HepG2 (cell line): ENCODE results near the gene MTRFR. TPM values are rescaled to one million over a fixed set of nuclear protein-coding genes. Genes with fewer than 3 reads are reported as not detected.

Experiments
- ATAC-seq: fragments of 200-7000 bp; cut with Tn5 transposase; 3 replicates; pipeline ENCODE4 v1.9.1; 2020; ENCODE audit warnings: mild to moderate bottlenecking, moderate library complexity
- BruUV-seq: library from RNA; stranded (reverse); fragments of 400-500 nt; replicated peaks from 2 replicates; lab custom pipeline; 2021; lab: Mats Ljungman, UMichigan
- CTCF ChIA-PET: fragments of 300-600 bp; formaldehyde crosslinking; extraction: SDS; loops from one replicate; lab custom pipeline; 2021; ENCODE audit warnings: low total read pairs, inconsistent platforms, low intra/inter-chr PET ratio; lab: Yijun Ruan, JAX
- POLR2A ChIA-PET: fragments of 350-600 bp; sonication (Branson Sonifier 250); formaldehyde crosslinking; loops from one replicate; lab custom pipeline; 2020; ENCODE audit warnings: antibody characterized with exemption, inconsistent platforms; lab: Yijun Ruan, JAX
- DNase-seq: peaks from one replicate; pipeline ENCODE4 v3.0.0-alpha.2; 2015; ENCODE audit warnings: low spot score
- FAIRE-seq: peaks from 3 replicates; lab custom pipeline; 2011; peaks lifted over from hg19 to GRCh38; lab: Jason Lieb, UNC
- H2AFZ ChIP-seq: one replicate; pipeline ENCODE4 v1.6.1; 2011; ENCODE audit warnings: low read length, inconsistent platforms
- H3K27ac ChIP-seq: fragments of 300-600 bp; 3 replicates; pipeline ENCODE4 v1.8.0; 2011; ENCODE audit warnings: mixed run types, mild to moderate bottlenecking, mixed read lengths, low read length, inconsistent platforms; ENCODE audit not compliant: insufficient read depth; ENCODE audit errors: extremely low read length
- H3K27me3 ChIP-seq, 2 experiments: fragments of 200-600 bp in 1 of 2; 2 replicates in 1 of 2; 3 replicates in 1 of 2; pipeline versions ENCODE4 v1.6.0 to v1.8.0; 2011; ENCODE audit warnings: low read length in 2 of 2, mild to moderate bottlenecking in 2 of 2, moderate library complexity in 2 of 2, inconsistent platforms in 1 of 2; ENCODE audit not compliant: insufficient read depth in 2 of 2, control insufficient read depth in 1 of 2
- H3K36me3 ChIP-seq, 2 experiments: fragments of 200-600 bp in 1 of 2; replicated peaks in 1 of 2; 2 replicates in 1 of 2; 3 replicates in 1 of 2; pipeline versions ENCODE4 v1.5.1 to v1.8.0; 2011; ENCODE audit warnings: low read length in 2 of 2, inconsistent platforms in 1 of 2; ENCODE audit not compliant: insufficient read depth in 2 of 2, control insufficient read depth in 1 of 2
- H3K4me1 ChIP-seq: 2 replicates; pipeline ENCODE4 v1.5.1; 2012; ENCODE audit warnings: low read length, inconsistent platforms; ENCODE audit not compliant: insufficient read depth
- H3K4me2 ChIP-seq: 2 replicates; pipeline ENCODE4 v1.6.0; 2011; ENCODE audit warnings: low read depth, low read length, inconsistent platforms
- H3K4me3 ChIP-seq, 3 experiments: fragments of 200-600 bp in 1 of 3; sonication (generic), shearing (Covaris generic) in 1 of 3; replicated peaks in 1 of 3; 2 replicates each; pipeline ENCODE4 v1.5.1; 2011 to 2016; ENCODE audit warnings: low read length in 3 of 3, inconsistent platforms in 2 of 3, low read depth in 2 of 3, mild to moderate bottlenecking in 2 of 3, control low read depth in 1 of 3, mixed read lengths in 1 of 3; ENCODE audit not compliant: insufficient read depth in 1 of 3
- H3K79me2 ChIP-seq: one replicate; pipeline ENCODE4 v1.6.1; 2011; ENCODE audit warnings: low read length, inconsistent platforms; ENCODE audit not compliant: insufficient read depth
- H3K9ac ChIP-seq: 2 replicates; pipeline ENCODE4 v1.6.0; 2011; ENCODE audit warnings: mild to moderate bottlenecking, low read depth, low read length, inconsistent platforms; ENCODE audit not compliant: insufficient read depth
- H3K9me3 ChIP-seq: 2 replicates; pipeline ENCODE4 v1.5.1; 2012; ENCODE audit warnings: mild to moderate bottlenecking, low read length
- H4K20me1 ChIP-seq: 2 replicates; pipeline ENCODE4 v1.6.0; 2011; ENCODE audit warnings: inconsistent platforms, mild to moderate bottlenecking, low read length, moderate library complexity; ENCODE audit not compliant: insufficient read depth
- AGO2 ChIP-seq: fragments of 200-400 bp; formaldehyde crosslinking; optimal IDR thresholded peaks from 2 replicates; pipeline ENCODE3; 2017; ENCODE audit warnings: mild to moderate bottlenecking, low read depth, low read length, moderate library complexity
- CTCF ChIP-seq: sonication (generic); formaldehyde crosslinking; IDR thresholded peaks from 2 replicates; pipeline ENCODE4 v1.5.0; 2020; ENCODE audit warnings: mild to moderate bottlenecking, missing genetic modification reagents, moderate library complexity
- DMAP1 ChIP-seq: IDR thresholded peaks from 2 replicates; pipeline ENCODE4 v1.6.1; 2016
- FOXO4 ChIP-seq: sonication (generic); formaldehyde crosslinking; conservative IDR thresholded peaks from 2 replicates; pipeline ENCODE4 v1.8.1; 2023; ENCODE audit warnings: missing genetic modification reagents
- HMG20B ChIP-seq: conservative IDR thresholded peaks from 2 replicates; pipeline ENCODE4 v1.6.1; 2016; ENCODE audit warnings: missing genetic modification reagents, missing compliant biosample characterization
- HNRNPL ChIP-seq: fragments of 200-400 bp; formaldehyde crosslinking; IDR thresholded peaks from 2 replicates; pipeline ENCODE4 v1.6.1; 2017; ENCODE audit warnings: mild to moderate bottlenecking, low read depth, low read length
- KAT8 ChIP-seq: IDR thresholded peaks from 2 replicates; pipeline ENCODE4 v1.6.1; 2016; ENCODE audit warnings: missing genetic modification reagents, missing compliant biosample characterization
- RBFOX2 ChIP-seq: fragments of 200-400 bp; formaldehyde crosslinking; IDR thresholded peaks from 2 replicates; pipeline ENCODE4 v1.6.1; 2017; ENCODE audit warnings: low read depth, mild to moderate bottlenecking, low read length
- SNAPC2 ChIP-seq: sonication (generic); formaldehyde crosslinking; IDR thresholded peaks from 2 replicates; pipeline ENCODE4 v1.8.1; 2022; ENCODE audit warnings: mild to moderate bottlenecking, missing genetic modification reagents
- ZBTB33 ChIP-seq: sonication (generic); formaldehyde crosslinking; IDR thresholded peaks from 2 replicates; pipeline ENCODE4 v1.4.0; 2020; ENCODE audit warnings: missing genetic modification reagents
- ZNF430 ChIP-seq: sonication (generic); formaldehyde crosslinking; IDR thresholded peaks from 2 replicates; pipeline ENCODE4 v1.9.0; 2021; ENCODE audit warnings: mild to moderate bottlenecking, missing genetic modification reagents
- ZNF687 ChIP-seq: sonication (generic); formaldehyde crosslinking; IDR thresholded peaks from 2 replicates; pipeline ENCODE4 v1.5.1; 2020; ENCODE audit warnings: mild to moderate bottlenecking, missing genetic modification reagents, moderate library complexity
- WGBS: methylation state at CpG from one replicate; pipeline ENCODE4 v1.1.6; 2017; ENCODE audit warnings: low lambda C conversion rate; 5-methylcytosine and 5-hydroxymethylcytosine counted together
- in situ Hi-C: cut with HindIII; loops from 2 replicates; pipeline ENCODE4 v1.10.0; 2017; ENCODE audit warnings: low pct_unique_long_range_greater_than_20kb; ENCODE audit not compliant: extremely low pct_ligation_motif_present
- intact Hi-C: fragments of 100-400 bp; cut with micrococcal nuclease; formaldehyde crosslinking; loops from one replicate; pipeline ENCODE4 v1.10.0; 2022; ENCODE audit not compliant: unreplicated experiment
- polyA plus RNA-seq, 8 experiments: library from polyadenylated mRNA; depleted of rRNA in 3 of 8; stranded (reverse) in 7 of 8; unstranded in 1 of 8; fragments of >200 nt; fragmentation: Illumina TruSeq in 4 of 8; extraction: Trizol in 4 of 8; gene quantifications; 2 replicates each; pipeline versions ENCODE4 v1.2.1 to v1.2.3, GENCODE V29; 2011 to 2016; ENCODE audit warnings: low read depth in 4 of 8, missing spikeins in 1 of 8, mixed read lengths in 1 of 8; ENCODE audit not compliant: insufficient read depth in 1 of 8
- total RNA-seq, 5 experiments: library from RNA; depleted of rRNA; stranded (reverse); fragments of >200 nt; fragmentation: Illumina TruSeq; extraction: Trizol; gene quantifications; 2 replicates each; pipeline ENCODE4 v1.2.3, GENCODE V29; 2016; ENCODE audit warnings: low read depth in 1 of 5

Gene MTRFR
- total and polyA plus RNA-seq, 2 of the 13 experiments (the other 11 are each of a cell fraction or from before 2014, with no cell fraction given), result 7.1 to 9.9 TPM

- TF ChIP-seq ZNF687 (CRISPR knock-in tag) (peak; percentile 50), ZNF430 (no peak), CTCF (CRISPR knock-in tag) (peak; percentile 72), KAT8 (no peak)
Measured at GRCh38 chr12:123264642-123265041, 31.4 kb downstream of the MTRFR start (continued).

DNA sequence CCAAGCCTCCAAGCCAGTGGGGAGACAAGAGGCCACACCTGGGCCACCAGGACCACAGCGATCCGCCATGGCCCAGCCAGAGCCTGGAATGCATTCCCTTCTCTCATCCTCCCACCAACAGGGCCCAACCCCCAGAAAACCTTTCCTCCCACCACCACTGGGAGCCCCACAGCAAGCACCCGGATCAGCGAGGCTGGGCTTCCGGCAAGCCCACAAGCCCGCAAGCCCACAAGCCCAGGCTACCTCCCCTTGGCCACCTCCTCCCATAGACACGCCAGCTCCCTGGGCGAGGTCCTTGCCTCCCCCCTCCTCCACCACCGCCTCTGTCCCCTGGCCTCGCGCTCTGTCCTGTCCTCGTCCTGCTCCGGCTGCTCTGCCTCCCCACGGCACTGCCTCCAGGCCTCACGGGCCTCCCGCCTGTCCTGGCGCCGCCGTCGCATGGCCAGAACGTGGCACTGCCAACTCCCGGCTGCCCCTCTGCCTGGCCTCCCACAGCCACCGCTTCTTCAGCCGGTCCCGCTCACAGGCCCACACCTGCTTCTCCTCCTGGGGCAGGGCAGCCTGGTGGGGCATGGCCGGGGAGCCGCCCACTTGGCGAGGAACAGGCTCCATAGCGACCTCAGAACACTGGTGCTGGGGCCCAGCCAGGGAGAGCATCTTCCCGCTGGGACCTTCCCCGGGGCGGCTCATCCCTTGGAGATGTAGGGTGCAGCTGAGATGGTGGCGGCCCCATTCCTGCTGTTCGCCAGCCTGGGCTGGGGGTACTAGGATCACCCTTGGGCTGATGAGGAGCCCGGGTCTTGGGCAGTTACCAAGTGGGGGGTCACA, 32.8 kb downstream of the MTRFR start:
- H3K9me3 ChIP-seq, result no peaks in the 10 kb centered on the region
- no peak overlapping the region for H2AFZ ChIP-seq
- in situ Hi-C loops, result no loop called here
- no TSS peak for BruUV-seq
- no peaks in the 10 kb centered on the region; a peak in 1 of 5 replicates for H3K27me3 ChIP-seq
- H3K4me3 ChIP-seq, result no peak overlapping the region
- no peak overlapping the region for H3K9ac ChIP-seq
- CTCF ChIA-PET, result no interaction called here
- no peak for DNase-seq
- peaks cover 46% of the 10 kb centered on the region for H3K79me2 ChIP-seq
- H4K20me1 ChIP-seq, result no peaks in the 10 kb centered on the region
- H3K4me1 ChIP-seq, result peaks cover 15% of the 10 kb centered on the region
- no peak for ATAC-seq
- WGBS, result 99% methylated on average over 33 of the region's 35 CpGs
- no peak for FAIRE-seq
- TF ChIP-seq DMAP1 (CRISPR knock-in tag), result no peak
- TF ChIP-seq FOXO4 (CRISPR knock-in tag), result no peak
- TF ChIP-seq ZBTB33 (CRISPR knock-in tag), result peak; percentile 25; the same call in 1 of the 2 replicates
- no peak for TF ChIP-seq HMG20B (CRISPR knock-in tag)
- TF ChIP-seq SNAPC2 (CRISPR knock-in tag), result no peak
- peak; percentile 55; the same call in 1 of the 2 replicates for TF ChIP-seq HNRNPL
- TF ChIP-seq RBFOX2, result peak; percentile 80
- TF ChIP-seq AGO2, result peak; percentile 96
- TF ChIP-seq, all 625 proteins: peak for 4
- POLR2A ChIA-PET, result interaction anchor here (4.6 kb wide), 1 partner anchor 33 kb away, joined by 18 read pairs; the partner anchor contains the start of genes MPHOSPH9 and MTRFR
- intact Hi-C loops, result no loop called here
- H3K4me2 ChIP-seq, result no peak overlapping the region
- H3K27ac ChIP-seq, result no peak overlapping the region
- H3K36me3 ChIP-seq, result peaks cover 29 to 52% of the 10 kb centered on the region in 2 experiments
